Liver (tissue), 9 donors: ENCODE results near the gene DBP. TPM values are rescaled to one million over a fixed set of nuclear protein-coding genes. Genes with fewer than 3 reads are reported as not detected.

Experiments
- DNase-seq: peaks from one replicate; pipeline ENCODE4 v3.0.0-alpha.2; 2017; ENCODE audit warnings: low spot score
- H3K27ac ChIP-seq, 2 donors: one replicate each; pipeline ENCODE4 v1.7.0; 2013; ENCODE audit warnings: inconsistent platforms in 2 of 2, low read length in 2 of 2, control low read depth in 1 of 2, low read depth in 1 of 2, mild to moderate bottlenecking in 1 of 2
- H3K27me3 ChIP-seq, 4 donors: one replicate each; pipeline versions ENCODE4 v1.6.1 to v1.7.0; 2013; ENCODE audit warnings: low read length in 3 of 4, inconsistent platforms in 1 of 4, mild to moderate bottlenecking in 1 of 4, moderate library complexity in 1 of 4; ENCODE audit not compliant: control insufficient read depth in 4 of 4, insufficient read depth in 4 of 4
- H3K36me3 ChIP-seq, 4 donors: one replicate each; pipeline versions ENCODE4 v1.6.1 to v1.7.0; 2013; ENCODE audit warnings: low read length in 3 of 4, mild to moderate bottlenecking in 3 of 4, low read depth in 1 of 4, moderate library complexity in 1 of 4; ENCODE audit not compliant: control insufficient read depth in 4 of 4, insufficient read depth in 3 of 4
- H3K4me1 ChIP-seq, 4 donors: one replicate each; pipeline versions ENCODE4 v1.6.1 to v1.7.0; 2013; ENCODE audit warnings: low read length in 3 of 4, mild to moderate bottlenecking in 3 of 4, moderate library complexity in 1 of 4; ENCODE audit not compliant: control insufficient read depth in 4 of 4, insufficient read depth in 4 of 4
- H3K4me3 ChIP-seq, 3 donors: one replicate each; pipeline versions ENCODE4 v1.6.1 to v1.7.0; 2013; ENCODE audit warnings: low read length in 3 of 3, control low read depth in 1 of 3, low read depth in 1 of 3, mild to moderate bottlenecking in 1 of 3
- H3K9ac ChIP-seq, 2 donors: one replicate each; pipeline ENCODE4 v1.7.0; 2013; ENCODE audit warnings: low read length in 2 of 2, mild to moderate bottlenecking in 2 of 2, moderate library complexity in 2 of 2, control low read depth in 1 of 2, low read depth in 1 of 2
- H3K9me3 ChIP-seq, 4 donors: one replicate each; pipeline versions ENCODE4 v1.6.1 to v1.7.0; 2013; ENCODE audit warnings: low read length in 3 of 4; ENCODE audit not compliant: control insufficient read depth in 4 of 4
- CTCF ChIP-seq: fragments of 150-350 bp; IDR thresholded peaks from 2 replicates; pipeline ENCODE4 v1.5.1; 2017; ENCODE audit warnings: improper control_type of control experiment, low read depth, low read length; ENCODE audit not compliant: missing input control
- EGR1 ChIP-seq, 2 donors: IDR thresholded peaks; 2 replicates each; pipeline ENCODE4 v1.6.1; 2016 to 2018; ENCODE audit warnings: antibody characterized with exemption in 2 of 2, low read depth in 2 of 2
- FOXA1 ChIP-seq: IDR thresholded peaks from 2 replicates; pipeline ENCODE4 v1.6.1; 2016; ENCODE audit warnings: antibody characterized with exemption
- FOXA2 ChIP-seq: IDR thresholded peaks from 2 replicates; pipeline ENCODE4 v1.6.1; 2016; ENCODE audit warnings: antibody characterized with exemption
- HNF4A ChIP-seq, 2 donors: conservative IDR thresholded peaks; 2 replicates each; pipeline ENCODE4 v1.6.1; 2016; ENCODE audit warnings: antibody characterized with exemption in 2 of 2, mild to moderate bottlenecking in 2 of 2
- HNF4G ChIP-seq: IDR thresholded peaks from 2 replicates; pipeline ENCODE4 v1.6.1; 2016; ENCODE audit warnings: antibody characterized with exemption
- JUND ChIP-seq, 2 donors: IDR thresholded peaks; 2 replicates each; pipeline ENCODE4 v1.6.1; 2016; ENCODE audit warnings: antibody characterized with exemption in 2 of 2
- MAX ChIP-seq: IDR thresholded peaks from 2 replicates; pipeline ENCODE4 v1.6.1; 2016; ENCODE audit warnings: antibody characterized with exemption
- NR2F2 ChIP-seq: IDR thresholded peaks from 2 replicates; pipeline ENCODE4 v1.6.1; 2016; ENCODE audit warnings: antibody characterized with exemption
- RAD21 ChIP-seq, 2 donors: IDR thresholded peaks; 2 replicates each; pipeline ENCODE4 v1.6.1; 2016; ENCODE audit warnings: antibody characterized with exemption in 2 of 2, mild to moderate bottlenecking in 2 of 2
- REST ChIP-seq: IDR thresholded peaks from 2 replicates; pipeline ENCODE4 v1.6.1; 2016; ENCODE audit warnings: antibody characterized with exemption, mild to moderate bottlenecking
- RXRA ChIP-seq, 2 donors: IDR thresholded peaks; 2 replicates each; pipeline ENCODE4 v1.6.1; 2017 to 2018; ENCODE audit warnings: antibody characterized with exemption in 2 of 2, mild to moderate bottlenecking in 1 of 2
- SP1 ChIP-seq: IDR thresholded peaks from 2 replicates; pipeline ENCODE4 v1.6.1; 2018; ENCODE audit warnings: antibody characterized with exemption, mild to moderate bottlenecking
- TAF1 ChIP-seq: conservative IDR thresholded peaks from 2 replicates; pipeline ENCODE4 v1.6.1; 2016; ENCODE audit warnings: antibody characterized with exemption, mild to moderate bottlenecking
- YY1 ChIP-seq: IDR thresholded peaks from 2 replicates; pipeline ENCODE4 v1.6.1; 2016; ENCODE audit warnings: antibody characterized with exemption, mild to moderate bottlenecking
- WGBS: extraction: QIAGEN DNeasy Blood & Tissue Kit; methylation state at CpG from one replicate; pipeline ENCODE4 v1.1.7; 2013; 5-methylcytosine and 5-hydroxymethylcytosine counted together
- polyA plus RNA-seq, 2 donors: library from polyadenylated mRNA; stranded (reverse) in 1 of 2; unstranded in 1 of 2; fragments of 200-250 nt in 1 of 2; fragments of >200 nt in 1 of 2; fragmentation: Nextera tagmentation in 1 of 2; extraction: Ambion mirVana in 1 of 2; gene quantifications; one replicate each; pipeline versions ENCODE4 v1.2.1 to v1.2.3, GENCODE V29; 2013 to 2015
- total RNA-seq, 2 donors: library from RNA; depleted of rRNA; stranded (reverse); fragments of >200 nt; gene quantifications; one replicate each; pipeline ENCODE4 v1.2.3, GENCODE V29; 2014
- TF ChIP-seq, protein P1 (sequence below): IDR thresholded peaks from 2 replicates; pipeline ENCODE4 v1.6.1; 2016; ENCODE audit warnings: antibody characterized with exemption
- donor health status: healthy.
- donor health status: healthy.
- donor health status: healthy.
- donor health status: healthy.
- donor health status: healthy.

The DBP gene
- total and polyA plus RNA-seq, 4 donors, result 1.2 to 4.5 (median 1.8) TPM

GRCh38 chr19:48645620-48646000 is 8.4 kb upstream of the DBP start:
- peak overlapping the region; percentile 32 to 34 for H3K9ac ChIP-seq
- WGBS, result 1% methylated on average over 6 of the region's 6 CpGs

GRCh38 chr19:48644839-48645619 is 7.8 kb upstream of the DBP start:
- 13% methylated on average over 25 of the region's 25 CpGs for WGBS
- H3K27ac ChIP-seq, result peak overlapping the region; percentile 64 to 82
- no peak for TF ChIP-seq MAX
- no peak for TF ChIP-seq SP1
- TF ChIP-seq FOXA1, result no peak
- no peak for TF ChIP-seq CTCF
- TF ChIP-seq JUND (IDR thresholded peaks at IDR 0.05), result no peak
- TF ChIP-seq EGR1 (IDR thresholded peaks at IDR 0.05; ENCODE audit: low read depth in 2 of 2), result no peak
- TF ChIP-seq RAD21 (IDR thresholded peaks at IDR 0.05), result no peak
- TF ChIP-seq, protein P1, sequence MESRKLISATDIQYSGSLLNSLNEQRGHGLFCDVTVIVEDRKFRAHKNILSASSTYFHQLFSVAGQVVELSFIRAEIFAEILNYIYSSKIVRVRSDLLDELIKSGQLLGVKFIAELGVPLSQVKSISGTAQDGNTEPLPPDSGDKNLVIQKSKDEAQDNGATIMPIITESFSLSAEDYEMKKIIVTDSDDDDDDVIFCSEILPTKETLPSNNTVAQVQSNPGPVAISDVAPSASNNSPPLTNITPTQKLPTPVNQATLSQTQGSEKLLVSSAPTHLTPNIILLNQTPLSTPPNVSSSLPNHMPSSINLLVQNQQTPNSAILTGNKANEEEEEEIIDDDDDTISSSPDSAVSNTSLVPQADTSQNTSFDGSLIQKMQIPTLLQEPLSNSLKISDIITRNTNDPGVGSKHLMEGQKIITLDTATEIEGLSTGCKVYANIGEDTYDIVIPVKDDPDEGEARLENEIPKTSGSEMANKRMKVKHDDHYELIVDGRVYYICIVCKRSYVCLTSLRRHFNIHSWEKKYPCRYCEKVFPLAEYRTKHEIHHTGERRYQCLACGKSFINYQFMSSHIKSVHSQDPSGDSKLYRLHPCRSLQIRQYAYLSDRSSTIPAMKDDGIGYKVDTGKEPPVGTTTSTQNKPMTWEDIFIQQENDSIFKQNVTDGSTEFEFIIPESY, result no peak
- TF ChIP-seq TAF1, result no peak
- no peak for TF ChIP-seq HNF4G
- no peak for TF ChIP-seq NR2F2
- TF ChIP-seq REST, result no peak
- no peak for TF ChIP-seq HNF4A (conservative IDR thresholded peaks at IDR 0.05)
- no peak for TF ChIP-seq RXRA (IDR thresholded peaks at IDR 0.05)
- no peak for TF ChIP-seq FOXA2
- H3K9ac ChIP-seq, result peak overlapping the region; percentile 32 to 34
- peaks cover 2 to 21% (median 12%) of the 10 kb centered on the region in 4 donors for H3K4me1 ChIP-seq
- H3K36me3 ChIP-seq, result no peaks in the 10 kb centered on the region
- no peak overlapping the region for H3K4me3 ChIP-seq
- no peaks in the 10 kb centered on the region for H3K9me3 ChIP-seq
- DNase-seq, result peak; percentile 74
- H3K27me3 ChIP-seq, result no peaks in the 10 kb centered on the region

More at GRCh38 chr19:48645620-48646000, 8.4 kb upstream of the DBP start:
- no peaks in the 10 kb centered on the region for H3K36me3 ChIP-seq
- peak overlapping the region; percentile 64 to 82 for H3K27ac ChIP-seq
- no peak for DNase-seq
- H3K9me3 ChIP-seq, result no peaks in the 10 kb centered on the region
- no peak for TF ChIP-seq SP1
- no peak for TF ChIP-seq YY1
- no peak overlapping the region for H3K4me3 ChIP-seq
- no peaks in the 10 kb centered on the region for H3K27me3 ChIP-seq
- peaks cover 2 to 21% (median 12%) of the 10 kb centered on the region in 4 donors for H3K4me1 ChIP-seq
